Stimulated activated CD8-positive, alpha-beta memory T cell treated with anti-CD3 and anti-CD28 coated beads, Interleukin-4, amount 100 ng/mL, for 48 hours (primary cell): Measurements from ENCODE around the gene ABCD3.

Experiments used
- DNase-seq: peaks from one replicate; pipeline ENCODE4 v3.0.0-alpha.2; 2020

ABCD3 gene

DNA sequence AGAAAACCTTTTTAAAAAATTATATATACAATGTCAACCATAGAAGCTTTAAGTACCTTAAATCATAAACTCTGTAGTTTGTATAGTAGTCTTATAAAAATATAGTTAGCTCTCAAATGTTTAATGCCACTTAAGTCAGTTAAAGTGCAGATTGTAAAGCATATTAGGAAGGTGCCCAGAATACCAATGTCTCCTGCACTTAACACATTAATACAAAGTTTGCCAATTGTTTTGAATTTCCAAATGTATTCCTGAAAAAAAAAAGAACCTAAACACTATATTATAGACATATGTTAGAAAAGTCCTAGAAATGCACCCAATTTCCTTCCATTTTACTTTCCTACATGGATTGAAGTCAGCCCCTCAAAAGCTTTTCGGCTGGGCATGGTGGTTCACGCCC lies 111.2 kb downstream of the ABCD3 start:
- DNase-seq: no peak

DNA sequence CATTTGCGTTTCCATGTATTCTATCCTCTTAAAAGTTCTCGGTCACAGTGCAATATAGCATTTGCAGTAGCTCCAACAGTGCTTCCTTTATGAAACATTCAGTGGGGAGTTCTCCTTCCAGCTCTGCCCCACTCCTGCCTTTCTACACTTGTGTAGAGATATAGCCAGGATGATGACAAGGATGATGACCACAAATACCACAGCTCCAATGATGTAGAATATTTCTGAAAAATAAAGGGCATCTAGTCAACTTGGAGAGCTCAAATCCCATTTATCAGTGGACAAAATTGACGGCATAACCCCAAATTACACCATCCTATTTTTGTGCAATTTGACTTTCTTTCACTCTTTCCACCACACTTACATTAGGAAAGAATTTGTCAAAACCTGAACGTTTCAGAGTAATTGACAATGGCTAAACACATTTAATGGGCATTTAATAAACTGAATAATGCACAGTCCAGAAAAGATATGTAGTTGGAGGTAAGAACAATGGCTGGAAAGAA lies 112.2 kb downstream of the ABCD3 start:
- no peak for DNase-seq

DNA sequence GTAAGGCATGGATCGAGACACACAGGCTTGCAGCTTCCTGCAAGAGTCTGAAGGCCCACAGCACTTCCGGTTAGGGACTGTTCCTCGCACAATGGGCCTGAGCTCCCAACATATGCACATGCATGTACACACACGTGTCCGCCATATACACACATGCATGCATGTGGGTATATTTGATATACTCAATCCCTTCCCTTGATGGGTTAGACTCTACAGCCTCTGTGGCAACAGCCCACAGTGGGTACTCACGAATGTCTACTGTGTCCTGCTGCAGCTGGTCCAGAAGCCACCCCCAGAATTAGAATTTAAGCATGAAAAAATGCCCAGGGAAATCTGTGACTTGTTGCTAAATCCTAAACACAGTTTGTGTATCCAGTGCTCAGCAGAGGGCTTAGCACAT lies 113.5 kb downstream of the ABCD3 start:
- no peak for DNase-seq

DNA sequence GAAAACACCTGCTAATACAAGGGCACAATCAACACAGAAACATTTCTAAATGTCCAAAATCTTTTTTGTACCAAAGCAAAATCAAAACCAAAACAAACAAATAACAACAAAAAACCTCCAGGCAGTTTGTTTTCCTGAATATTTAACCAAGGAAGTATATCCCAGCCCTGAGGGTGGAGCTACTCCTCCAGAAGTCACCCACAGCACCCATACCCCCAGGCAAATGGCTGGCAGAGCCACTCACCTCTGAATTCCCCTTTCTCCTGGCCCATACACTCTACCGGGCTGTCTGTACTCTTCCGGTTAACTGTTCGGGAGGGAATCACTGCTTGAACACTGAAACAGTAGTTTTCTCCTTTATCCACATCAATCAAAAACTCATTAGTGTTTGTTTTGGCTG lies 113.9 kb downstream of the ABCD3 start:
- no peak for DNase-seq

DNA sequence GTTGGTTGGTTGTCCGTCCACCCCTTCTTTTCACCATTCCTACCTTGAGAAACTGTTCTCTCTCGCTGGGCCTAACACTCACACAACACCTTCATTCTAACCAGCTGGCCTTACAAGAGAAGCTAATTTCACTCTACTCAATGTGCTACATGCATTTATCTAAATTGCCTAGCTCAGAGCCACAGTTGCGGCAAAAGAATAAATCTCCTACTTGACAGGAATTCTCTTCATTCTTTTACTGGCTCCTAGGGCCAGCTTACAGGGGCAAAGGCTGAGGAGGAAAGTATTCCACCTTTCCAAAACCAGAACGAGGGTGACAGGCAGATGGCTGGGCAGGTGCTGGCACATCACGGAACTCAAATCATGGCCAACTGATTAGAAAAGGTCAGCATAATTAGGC lies 116.9 kb downstream of the ABCD3 start:
- no peak for DNase-seq

DNA sequence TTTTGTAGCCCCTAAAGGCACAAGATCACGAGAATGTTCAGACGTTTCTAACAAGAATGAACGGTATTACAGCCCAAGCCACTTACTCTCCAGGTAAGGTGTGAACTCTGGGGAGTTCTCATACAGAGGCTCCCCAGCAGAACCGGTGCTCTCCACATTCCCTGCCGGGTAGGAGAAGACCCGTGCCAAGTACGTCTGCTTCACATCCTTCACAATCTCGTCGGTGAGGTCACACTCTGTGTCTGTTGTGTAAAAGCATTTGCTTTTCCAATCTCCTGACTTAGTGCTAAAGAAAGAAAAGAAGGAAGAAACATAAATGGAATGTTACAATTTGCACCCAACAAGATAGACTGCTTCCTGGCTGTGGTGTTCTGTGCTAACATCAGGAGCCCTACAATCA lies 117.7 kb downstream of the ABCD3 start:
- no peak for DNase-seq

DNA sequence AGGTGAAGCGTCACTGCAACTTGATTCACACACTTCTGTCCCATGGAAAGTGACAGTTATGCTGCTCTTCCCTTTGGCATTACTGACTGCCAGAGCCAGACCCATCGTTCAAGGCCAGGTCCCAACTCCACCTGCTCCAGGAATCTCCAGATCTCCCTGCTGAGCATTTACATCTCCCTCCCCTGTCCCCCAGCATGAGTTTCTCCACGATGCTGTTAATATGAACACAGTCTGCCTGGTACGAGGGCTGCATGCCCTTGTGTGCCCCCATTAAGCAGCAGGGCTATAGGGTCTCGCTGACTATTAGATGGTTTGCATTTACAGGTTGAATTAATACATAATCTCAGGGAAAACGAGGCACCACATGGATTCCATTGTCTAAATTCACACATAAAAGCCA lies 119.1 kb downstream of the ABCD3 start:
- DNase-seq: no peak

DNA sequence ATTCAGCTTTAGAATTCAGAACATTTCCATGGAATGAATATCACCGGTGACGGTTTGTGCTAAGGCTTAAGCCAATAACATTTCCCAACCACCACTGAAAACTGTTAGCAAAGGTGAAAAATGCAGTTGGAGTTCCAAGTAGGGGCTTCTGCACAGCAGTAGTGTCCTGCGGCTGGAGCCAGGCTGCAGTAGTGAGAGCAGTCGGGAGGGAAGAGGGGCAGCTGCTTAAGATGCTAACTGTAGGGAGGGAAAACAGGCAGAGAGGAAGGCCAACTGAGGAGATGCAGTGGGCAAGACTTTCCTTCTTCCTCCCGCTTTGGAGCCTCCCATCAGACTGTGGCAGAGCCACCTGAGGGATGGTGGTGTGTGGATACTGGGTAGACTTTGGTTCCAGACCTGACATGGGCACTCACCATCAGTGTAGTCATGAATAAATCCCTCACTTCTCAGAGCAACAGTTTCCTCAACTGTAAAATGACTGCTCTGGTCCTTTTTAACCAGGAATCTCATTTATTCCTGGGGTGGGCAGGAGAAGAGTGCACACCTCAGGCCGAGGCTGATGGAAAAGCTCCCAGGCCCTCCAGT lies 120.1 kb downstream of the ABCD3 start:
- no peak for DNase-seq

DNA sequence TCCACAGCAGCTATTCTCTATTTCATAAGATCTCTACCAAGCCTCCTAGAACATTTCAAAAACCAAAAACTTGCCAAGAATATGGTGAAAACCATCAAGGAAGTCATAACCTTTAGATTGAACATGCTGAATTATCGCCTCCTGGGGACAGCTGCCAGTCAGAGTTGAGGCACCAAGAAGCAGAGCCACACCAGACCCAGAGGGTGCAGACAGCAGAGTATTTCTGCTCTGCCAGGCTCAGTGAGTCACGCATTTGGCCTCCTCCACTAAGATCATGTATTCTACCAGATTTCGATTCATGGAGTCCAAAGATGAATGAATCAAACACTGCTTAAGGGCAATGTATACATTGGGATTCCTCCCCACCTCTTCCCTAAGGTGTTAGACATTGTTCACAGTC lies 121.3 kb downstream of the ABCD3 start:
- no peak for DNase-seq

DNA sequence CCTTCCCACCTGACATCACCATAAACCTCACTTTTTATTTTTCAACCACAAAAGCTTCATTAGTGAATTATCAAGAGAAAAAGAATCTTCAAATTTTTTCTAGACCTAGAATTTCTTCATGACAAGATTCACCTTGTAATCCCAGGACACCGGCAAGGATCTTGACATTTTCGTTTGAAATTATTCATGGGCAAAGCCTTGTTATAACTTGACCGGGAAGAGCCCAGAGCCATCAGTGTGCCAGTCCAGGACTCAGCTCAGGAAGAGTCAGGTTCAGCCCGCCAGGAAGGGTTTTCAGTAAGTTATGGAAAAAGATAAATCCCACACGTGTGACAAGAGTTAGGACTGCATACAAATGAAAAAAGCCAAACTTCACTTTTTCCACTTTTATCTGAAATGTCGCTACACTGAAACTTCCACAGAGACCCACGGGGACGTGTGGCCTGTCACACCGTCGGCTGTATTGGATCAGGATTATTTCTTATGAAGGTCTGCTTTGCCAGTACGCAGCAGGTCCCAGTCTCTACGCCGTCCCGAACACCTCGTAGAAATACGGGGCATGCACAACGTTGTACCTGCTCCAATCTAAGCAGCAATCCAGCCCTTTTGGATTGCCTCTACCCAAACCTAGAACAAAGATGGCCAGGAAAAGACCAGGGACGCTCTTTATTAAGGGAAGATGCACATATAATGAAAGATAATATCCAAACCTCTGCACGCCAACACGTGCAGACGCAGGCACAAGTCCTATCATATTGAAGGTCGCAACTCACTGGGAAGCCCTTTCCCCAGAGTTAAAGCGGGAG lies 122.5 kb downstream of the ABCD3 start:
- DNase-seq: no peak

DNA sequence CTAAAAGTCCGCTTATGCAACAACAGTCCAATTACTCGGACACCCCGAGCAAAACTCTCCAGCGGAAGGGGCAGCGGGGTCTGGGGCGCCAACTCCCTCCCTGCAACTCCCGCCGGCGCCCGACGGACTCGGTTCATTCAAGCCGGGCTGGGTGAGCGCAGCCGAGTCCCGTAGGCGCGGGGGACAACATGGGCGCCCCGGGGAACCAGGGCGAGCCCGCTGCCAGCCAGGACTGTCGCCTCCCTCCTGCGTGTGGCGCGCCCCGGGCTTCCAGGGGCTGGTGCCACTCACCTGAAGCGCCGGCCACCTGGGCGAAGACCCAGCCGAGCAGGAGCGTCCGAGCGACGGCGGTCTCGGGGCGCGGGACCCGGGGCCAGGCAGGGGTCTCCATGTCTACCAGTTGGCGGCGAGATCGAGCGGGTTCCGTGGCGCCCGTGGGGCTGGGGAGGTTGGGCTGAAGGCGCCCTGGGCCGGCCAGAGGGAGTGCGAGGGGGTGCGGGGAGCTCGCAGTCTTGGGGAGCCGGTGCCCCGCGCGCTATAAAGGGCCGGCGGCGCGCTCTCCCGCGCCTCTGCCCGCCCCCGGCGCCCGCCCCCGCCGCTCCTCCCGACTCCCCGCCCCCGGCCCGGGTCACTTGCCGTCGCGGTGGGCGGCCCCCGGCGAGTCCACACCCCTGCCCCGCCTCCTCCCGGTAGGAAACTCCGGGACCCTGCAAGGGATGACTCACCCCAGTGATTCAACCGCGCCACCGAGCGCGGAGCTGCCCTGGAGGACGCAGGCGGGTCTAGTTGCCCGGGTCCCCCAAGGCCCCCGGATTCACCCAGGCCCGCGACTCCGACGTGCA lies 123.3 kb downstream of the ABCD3 start, which contains the start of gene F3:
TSS of gene F3 (minus strand) at position 514 of the 842 bp plus-strand sequence. CDS start at position 391, 123 bp downstream.
- DNase-seq: peak; percentile 88

DNA sequence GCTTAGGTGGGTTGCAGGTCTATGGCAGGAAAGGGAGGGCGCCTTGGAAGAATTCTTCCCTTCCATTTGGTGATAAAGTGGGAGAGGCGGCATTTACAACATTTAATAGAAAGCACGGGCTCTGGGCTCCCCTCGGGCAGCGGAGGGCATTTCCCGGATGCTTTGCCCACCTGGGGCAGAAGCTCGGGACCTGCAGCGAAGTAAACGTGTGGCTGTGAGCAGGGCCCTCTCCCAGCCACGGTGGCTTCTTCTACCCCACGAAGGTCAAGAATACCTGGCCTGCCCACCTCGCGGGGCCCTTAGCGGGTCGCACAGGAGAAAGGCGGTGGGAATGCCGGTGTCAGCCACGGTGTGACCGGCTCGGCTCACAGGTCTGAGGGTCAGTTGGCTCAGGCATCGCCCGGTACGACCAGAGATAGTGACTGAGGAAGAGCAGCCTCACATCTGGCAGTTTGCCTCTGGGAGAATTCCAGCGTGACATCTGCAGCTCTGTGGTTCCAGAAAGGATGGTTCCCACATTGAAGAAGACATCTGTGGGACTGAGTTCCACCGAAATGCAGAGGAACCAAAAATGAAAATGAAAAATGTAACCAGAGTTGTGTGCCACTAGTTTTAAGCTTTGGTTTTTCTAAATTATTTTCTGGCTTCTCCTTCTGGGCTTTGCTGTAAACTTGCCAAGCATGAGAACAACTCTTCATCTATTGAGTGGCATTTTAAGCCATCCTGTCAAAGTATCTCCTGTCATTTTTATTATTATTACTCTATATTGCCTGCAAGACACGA lies 124.1 kb downstream of the ABCD3 start:
- DNase-seq: no peak

DNA sequence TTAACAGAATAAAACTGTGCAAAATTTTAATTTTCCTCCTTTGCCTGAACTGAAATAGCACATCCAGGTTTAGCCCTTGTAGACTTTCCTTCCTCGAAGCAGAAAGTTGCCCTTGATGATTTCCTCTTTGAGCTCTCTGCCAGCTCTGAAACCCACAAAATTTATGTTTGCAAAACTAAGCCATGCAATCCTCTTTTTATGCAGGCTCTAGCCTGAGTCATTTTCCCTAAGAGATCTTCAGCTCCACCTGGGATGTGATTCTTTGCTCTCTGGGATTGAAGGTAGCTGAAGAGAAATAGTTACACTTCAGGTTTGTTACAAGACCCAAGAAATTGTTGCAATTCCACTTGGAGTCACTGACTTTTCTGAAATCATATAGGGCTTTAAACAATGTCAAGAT lies 124.8 kb downstream of the ABCD3 start:
- no peak for DNase-seq

DNA sequence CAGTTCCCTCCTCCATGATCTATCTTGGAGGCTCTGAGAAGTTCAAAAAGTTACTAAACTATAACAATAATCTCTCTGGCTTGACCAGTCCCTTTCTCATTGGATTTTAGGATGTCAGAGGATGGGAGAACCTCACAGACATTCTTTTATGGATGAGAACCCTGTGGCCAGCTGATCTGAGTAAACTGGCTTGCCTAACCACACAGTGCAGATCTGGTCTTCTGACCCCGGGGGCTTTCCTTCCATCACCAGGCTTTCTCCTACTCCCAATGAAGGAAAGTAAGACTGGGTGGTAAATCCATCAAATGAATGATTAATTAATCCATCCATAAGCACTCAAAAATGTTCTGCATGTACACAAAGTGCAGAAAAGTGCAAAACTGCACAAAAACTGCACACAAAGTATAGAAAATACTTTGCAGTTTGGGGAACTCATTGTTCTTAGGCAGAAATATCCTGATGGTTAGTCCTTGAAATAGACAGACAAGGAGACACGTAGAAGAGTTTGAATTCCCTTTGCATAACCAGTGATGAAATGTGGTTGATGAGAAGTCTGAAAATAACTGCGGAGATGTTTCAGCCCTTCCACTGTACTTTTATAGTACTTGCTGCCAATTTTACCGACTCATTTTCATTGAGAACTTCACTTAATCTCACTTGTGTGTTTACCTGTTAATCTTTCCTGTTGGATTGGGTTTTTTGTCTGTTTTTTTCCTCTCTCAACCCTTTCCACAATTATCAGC lies 125.9 kb downstream of the ABCD3 start:
- no peak for DNase-seq

DNA sequence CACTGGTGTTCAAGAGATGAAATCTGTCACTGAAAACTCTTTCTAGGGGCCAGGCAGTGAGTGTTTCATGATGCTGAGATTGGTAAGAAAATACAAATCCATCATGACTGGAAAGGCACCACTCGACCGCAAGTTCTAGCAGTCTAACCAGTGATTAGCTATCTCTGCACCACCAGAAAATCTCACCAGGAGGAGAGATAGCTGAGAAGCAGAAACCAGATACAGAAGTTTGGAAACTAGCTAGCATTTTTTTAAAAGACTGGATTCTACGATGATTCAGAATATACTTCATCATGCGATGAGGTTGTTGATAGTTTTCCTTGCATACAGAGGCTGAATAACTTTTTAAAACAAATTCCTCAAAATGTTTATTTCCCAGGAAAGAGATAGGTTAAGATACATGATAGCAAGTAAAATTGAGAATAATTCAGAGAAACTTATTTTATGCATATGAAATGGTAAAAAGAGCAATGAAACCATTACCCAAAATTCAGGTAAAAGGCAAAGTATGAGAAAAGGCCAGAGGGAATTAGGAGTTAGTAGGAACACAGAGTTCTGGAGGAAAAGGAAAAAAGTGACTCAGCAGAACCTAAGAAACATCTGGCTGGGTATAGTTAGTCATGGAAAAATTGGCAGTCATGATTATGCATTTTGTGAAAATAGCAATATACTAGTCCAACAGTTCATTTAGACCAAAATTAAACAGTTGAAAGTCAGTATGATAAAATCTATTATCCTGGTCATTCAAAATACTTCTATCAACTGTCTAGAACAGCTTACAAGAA lies 126.7 kb downstream of the ABCD3 start:
- no peak for DNase-seq

DNA sequence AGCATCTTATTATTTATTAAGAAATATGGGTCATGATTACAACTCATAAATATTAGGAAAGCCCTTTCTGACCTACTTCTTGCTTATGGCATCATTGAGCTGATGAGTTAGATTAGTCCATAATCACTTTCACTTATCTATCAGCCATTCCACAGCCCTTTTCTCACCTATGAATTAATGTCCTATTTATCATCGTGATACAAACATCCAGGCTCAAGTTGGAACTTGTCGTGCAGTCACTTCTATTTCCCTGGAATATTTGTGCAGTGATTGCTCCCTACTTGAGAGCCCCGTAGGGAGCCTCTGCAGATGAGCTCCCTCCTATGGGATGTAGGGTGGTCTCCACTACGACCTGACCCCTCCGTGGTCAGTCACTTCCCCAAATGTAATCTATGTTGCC lies 131.5 kb downstream of the ABCD3 start:
- no peak for DNase-seq

DNA sequence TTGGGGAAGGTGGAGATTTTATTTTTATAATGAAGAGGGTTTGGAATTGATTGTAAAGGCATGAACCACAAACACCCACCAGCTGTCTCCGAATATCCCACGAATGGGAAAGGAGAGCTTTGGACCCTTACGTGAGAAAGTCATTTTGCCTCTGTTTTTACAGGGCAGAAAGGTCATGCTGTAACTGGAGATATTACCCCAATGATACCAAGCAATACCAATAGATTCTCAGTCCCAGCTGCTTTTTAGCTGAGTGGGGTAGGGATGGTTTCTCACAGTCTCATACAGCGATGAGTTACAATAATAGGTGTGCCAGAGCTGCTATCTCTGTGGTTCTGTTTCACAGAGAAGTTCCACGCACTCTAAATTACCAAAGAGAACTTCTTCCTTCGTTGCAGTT lies 132.2 kb downstream of the ABCD3 start:
- DNase-seq: no peak

DNA sequence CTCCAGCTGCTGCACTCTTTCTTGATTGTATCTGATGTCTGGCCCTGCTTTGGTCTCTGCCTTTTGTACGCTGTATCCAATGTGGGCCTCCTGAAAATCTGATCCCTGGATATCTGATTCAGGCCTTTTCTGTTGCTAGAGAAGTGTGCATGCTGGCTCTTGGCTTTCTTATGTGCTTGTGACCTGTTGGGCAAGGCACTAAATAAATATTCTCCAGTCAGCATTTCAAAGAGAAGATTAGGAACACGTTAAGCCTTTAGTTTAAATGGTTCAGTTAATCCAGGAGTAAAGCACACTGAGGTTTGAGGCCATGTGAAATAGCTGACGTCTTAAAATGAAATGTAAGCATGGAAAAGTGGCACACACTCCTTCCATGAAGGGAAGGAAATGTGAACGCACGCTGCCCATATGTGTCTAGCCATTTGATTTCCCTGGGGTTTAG lies 132.6 kb downstream of the ABCD3 start:
- no peak for DNase-seq

DNA sequence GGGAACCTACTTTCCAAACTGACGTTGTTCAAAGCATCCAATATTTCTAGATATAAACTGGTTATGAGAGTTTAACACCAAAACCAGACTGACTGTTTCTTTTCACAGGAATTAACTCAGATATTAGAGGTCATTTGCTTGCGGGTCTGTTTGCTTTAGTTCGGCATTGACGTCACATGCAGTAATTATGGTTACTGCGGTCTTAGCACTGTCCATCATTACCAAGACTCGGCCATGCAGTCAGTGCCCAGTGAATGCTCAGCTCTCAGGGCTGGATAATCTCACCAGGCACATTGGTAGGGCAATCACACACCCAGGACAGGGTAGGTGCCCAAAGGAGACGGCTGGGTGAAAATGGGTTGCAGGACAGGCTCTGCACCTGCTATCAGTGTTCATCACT lies 133.3 kb downstream of the ABCD3 start:
- no peak for DNase-seq

DNA sequence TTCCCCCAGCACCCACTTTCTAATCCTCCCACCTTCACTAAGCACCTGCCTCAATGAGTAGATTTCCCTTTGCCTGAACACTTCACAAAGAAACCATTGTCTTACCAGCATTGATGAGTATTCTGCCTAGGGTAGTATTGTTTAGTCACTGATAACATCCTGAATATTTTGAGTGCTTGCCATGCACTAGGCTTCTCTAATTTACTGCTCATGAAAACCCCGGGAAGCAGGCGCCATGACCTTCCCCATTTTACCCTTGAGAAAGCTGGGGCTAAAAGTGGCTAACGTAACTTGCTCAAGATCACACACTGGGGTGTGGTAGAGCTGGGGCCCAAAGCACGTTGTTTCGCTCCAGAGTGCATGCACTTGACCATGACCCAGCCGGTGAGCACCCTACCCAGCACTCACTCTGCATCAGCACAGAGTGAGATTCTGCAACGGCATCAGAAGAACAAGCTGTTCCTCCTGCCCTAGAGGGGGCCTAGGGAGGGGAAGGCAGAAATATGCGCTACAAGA lies 133.9 kb downstream of the ABCD3 start:
- DNase-seq: no peak

DNA sequence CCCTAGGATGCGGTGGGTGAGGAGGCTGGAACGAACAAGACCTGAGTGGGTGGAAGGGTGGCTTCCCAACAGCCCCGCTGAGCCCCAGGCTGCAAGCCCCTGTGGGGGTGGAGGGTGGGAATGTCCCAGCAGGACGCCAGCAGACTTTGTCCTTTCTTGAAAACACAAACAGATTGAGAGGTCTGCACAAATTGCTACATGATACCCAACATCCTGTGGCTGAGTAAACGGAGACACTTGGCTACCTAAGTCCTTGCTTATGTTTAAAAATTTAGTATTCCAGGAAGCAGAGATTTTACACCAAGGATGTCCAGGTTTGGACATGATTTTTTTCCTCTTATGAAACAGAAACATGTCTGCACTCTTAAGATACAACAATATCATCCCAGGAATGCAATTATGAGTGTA lies 135.1 kb downstream of the ABCD3 start:
- DNase-seq: no peak
